ENCODE measurements around the gene RPS19BP1.

GRCh38 chr22:39479254-39479653 is 53.3 kb downstream of the RPS19BP1 start:
- TF ChIP-seq POLR2A (IDR thresholded peaks at IDR 0.05) (no peak), CTCF (IDR thresholded peaks at IDR 0.05) (no peak)
